A673 (cell line): ENCODE data around the gene CCDC181. TPM values are rescaled to one million over a fixed set of nuclear protein-coding genes. Genes with fewer than 3 reads are reported as not detected.

Experiments used
- Bru-seq: library from RNA; stranded (reverse); fragments of 400-500 nt; gene quantifications from one replicate; lab custom pipeline; 2021; lab: Mats Ljungman, UMichigan
- BruChase-seq, 2 experiments: library from RNA; stranded (reverse); fragments of 400-500 nt; gene quantifications; one replicate each; lab custom pipeline; 2021; lab: Mats Ljungman, UMichigan
- BruUV-seq: library from RNA; stranded (reverse); fragments of 400-500 nt; replicated peaks from 2 replicates; lab custom pipeline; 2021; lab: Mats Ljungman, UMichigan
- CTCF ChIA-PET: fragments of 300-600 bp; sonication (Branson Sonifier 250); formaldehyde crosslinking; loops from one replicate; lab custom pipeline; 2022; ENCODE audit warnings: antibody characterized with exemption; lab: Charles Lee
- POLR2A ChIA-PET: fragments of 300-600 bp; sonication (Branson Sonifier 250); formaldehyde crosslinking; loops from one replicate; lab custom pipeline; 2022; ENCODE audit warnings: antibody characterized with exemption; ENCODE audit not compliant: low non-redundant PET; lab: Charles Lee
- DNase-seq: peaks from one replicate; pipeline ENCODE4 v3.0.0-alpha.2; 2015; ENCODE audit warnings: low spot score
- H3K27ac ChIP-seq: fragments of 200-600 bp; sonication (generic); 2 replicates; pipeline ENCODE4 v1.5.1; 2016; ENCODE audit warnings: mixed run types, low read depth, mild to moderate bottlenecking, mixed read lengths, antibody characterized with exemption, low read length; ENCODE audit not compliant: poor library complexity, severe bottlenecking
- H3K27me3 ChIP-seq: fragments of 200-600 bp; sonication (generic); replicated peaks from 2 replicates; pipeline ENCODE4 v1.6.1; 2017; ENCODE audit warnings: mixed run types, low read depth, mild to moderate bottlenecking, mixed read lengths, antibody characterized with exemption, low read length; ENCODE audit not compliant: insufficient read depth, poor library complexity
- H3K36me3 ChIP-seq: fragments of 200-600 bp; sonication (generic); 2 replicates; pipeline ENCODE4 v1.6.1; 2016; ENCODE audit warnings: mixed run types, mild to moderate bottlenecking, mixed read lengths, antibody characterized with exemption, low read length; ENCODE audit not compliant: insufficient read depth, poor library complexity, severe bottlenecking
- H3K4me1 ChIP-seq: fragments of 200-600 bp; sonication (generic); 2 replicates; pipeline ENCODE4 v1.6.1; 2017; ENCODE audit warnings: mixed run types, mild to moderate bottlenecking, mixed read lengths, antibody characterized with exemption, low read length; ENCODE audit not compliant: insufficient read depth, poor library complexity, severe bottlenecking
- H3K4me3 ChIP-seq: fragments of 200-600 bp; sonication (generic); 2 replicates; pipeline ENCODE4 v1.5.1; 2016; ENCODE audit warnings: low read depth, mixed run types, mild to moderate bottlenecking, mixed read lengths, low read length; ENCODE audit not compliant: poor library complexity, severe bottlenecking
- H3K9me3 ChIP-seq: fragments of 200-600 bp; sonication (generic); 2 replicates; pipeline ENCODE4 v1.6.1; 2016; ENCODE audit warnings: mixed run types, low read depth, mild to moderate bottlenecking, mixed read lengths, antibody characterized with exemption, low read length; ENCODE audit not compliant: poor library complexity, severe bottlenecking
- CTCF ChIP-seq: fragments of 300-800, 200-600 bp; sonication (generic); conservative IDR thresholded peaks from 2 replicates; pipeline ENCODE4 v1.5.1; 2017; ENCODE audit warnings: low read depth, mild to moderate bottlenecking, antibody characterized with exemption, low read length, moderate library complexity, mixed read lengths
- EZH2 ChIP-seq: fragments of 200-600 bp; sonication (generic); IDR thresholded peaks from 2 replicates; pipeline ENCODE4 v1.6.1; 2017; ENCODE audit warnings: borderline replicate concordance, low read depth, mild to moderate bottlenecking, mixed read lengths, antibody characterized with exemption, low read length; ENCODE audit not compliant: poor library complexity, severe bottlenecking
- intact Hi-C: fragments of 100-400 bp; cut with micrococcal nuclease; formaldehyde crosslinking; loops from one replicate; pipeline ENCODE4 v1.10.0; 2022; ENCODE audit not compliant: unreplicated experiment
- long read RNA-seq: library from polyadenylated mRNA; stranded (forward); transcript quantifications from one replicate; pipeline ENCODE4 v2.0.0, GENCODE V29; 2022
- total RNA-seq: library from RNA; stranded (reverse); gene quantifications from 2 replicates; pipeline ENCODE4 v1.2.3, GENCODE V29; 2021

The CCDC181 gene
- total RNA-seq = 5.7 and 6.7 TPM in 2 replicates
- Bru-seq, nascent RNA = percentile 44 among the genes with signal in this experiment
- BruChase-seq, experiment 1, labeled RNA remaining after a 2-hour chase = percentile 40 among the genes with signal in this experiment
- percentile 39 among the genes with signal in this experiment for BruChase-seq, experiment 2, labeled RNA remaining after a 6-hour chase
- long read RNA-seq, transcript CCDC181-202 (6 exons, 1,860 nt) = major isoform, 12 of 27 reads
- long read RNA-seq, partial matches to known transcripts = 0 of 27 reads
- long read RNA-seq, other reads (novel, unspliced or antisense) = 12 of 27 reads

GRCh38 chr1:169427081-169427641 is at the start of gene CCDC181:
Gene CCDC181 (minus strand): TSS chr1:169427474. CDS start chr1:169424927, 2,547 bp downstream.
- intact Hi-C loops = loop anchor here (2.0 kb wide), 1 partner anchor 58 kb away; the partner anchor contains the start of gene SLC19A2
- ChIA-PET POLR2A (no interaction called here), CTCF (interaction anchor here (0.6 to 1.2 kb wide), 3 partner anchors 59 to 824 kb away, joined by 3 read pairs; partner anchors contain the start of genes BLZF1 and NME7)
- TF ChIP-seq EZH2 = no peak
- no peak for TF ChIP-seq CTCF
- peak; percentile 90 for DNase-seq
- H3K4me1 ChIP-seq = no peaks in the 10 kb centered on the region
- H3K36me3 ChIP-seq = no peaks in the 10 kb centered on the region
- BruUV-seq = no TSS peak
- H3K9me3 ChIP-seq = no peaks in the 10 kb centered on the region
- peak within 1 kb of the TSS; percentile 52 for H3K4me3 ChIP-seq
- peaks cover 8% of the 10 kb centered on the region for H3K27me3 ChIP-seq
- no peak within 1 kb of the TSS for H3K27ac ChIP-seq

GRCh38 chr1:169475806-169476387 is 48.6 kb upstream of the CCDC181 start:
- H3K4me3 ChIP-seq = no peak overlapping the region
- BruUV-seq = no TSS peak

More at GRCh38 chr1:169475806-169476387, 48.6 kb upstream of the CCDC181 start:
- intact Hi-C loops = no loop called here
- TF ChIP-seq CTCF = no peak
- no peak for TF ChIP-seq EZH2
- Histone ChIP-seq H3K27ac (no peak overlapping the region), H3K27me3 (no peaks in the 10 kb centered on the region), H3K36me3 (no peaks in the 10 kb centered on the region), H3K4me1 (peaks cover 18% of the 10 kb centered on the region), H3K9me3 (no peaks in the 10 kb centered on the region)
- POLR2A ChIA-PET = interaction anchor here (0.6 to 0.7 kb wide), 3 partner anchors 16 to 1793 kb away, joined by 4 to 5 read pairs (median 5); no protein-coding TSS in a partner anchor
- CTCF ChIA-PET = no interaction called here
- peak; percentile 42 for DNase-seq
